ENCODE data around the gene LRTM2.

LRTM2 gene

GRCh38 chr12:1838205-1838993, 18.0 kb downstream of the LRTM2 start:
- Histone ChIP-seq H3K36me3 (no peaks in the 10 kb centered on the region), H3K4me1 (no peaks in the 10 kb centered on the region), H3K27ac (no peak overlapping the region), H3K9me3 (no peaks in the 10 kb centered on the region), H3K4me3 (no peak overlapping the region), H3K27me3 (peaks cover 0 to 40% of the 10 kb centered on the region in 2 donors)
- no peak for DNase-seq
- intact Hi-C loops (cut with DNase I; ENCODE audit: low total_unique reads) = no loop called here
- no peak for TF ChIP-seq CTCF (IDR thresholded peaks at IDR 0.05)

- no peak for TF ChIP-seq CTCF (IDR thresholded peaks at IDR 0.05)
- Histone ChIP-seq H3K27me3 (peaks cover 0 to 34% of the 10 kb centered on the region in 2 donors), H3K27ac (no peak overlapping the region), H3K4me3 (no peak overlapping the region), H3K36me3 (no peaks in the 10 kb centered on the region), H3K9me3 (no peaks in the 10 kb centered on the region), H3K4me1 (no peaks in the 10 kb centered on the region)
- intact Hi-C loops (cut with DNase I; ENCODE audit: low total_unique reads) = no loop called here
- DNase-seq = no peak
Observed at GRCh38 chr12:1838994-1839365, 18.6 kb downstream of the LRTM2 start.

GRCh38 chr12:1839464-1839863, 19.1 kb downstream of the LRTM2 start:
- DNase-seq = no peak
- Histone ChIP-seq H3K36me3 (no peaks in the 10 kb centered on the region), H3K27ac (no peak overlapping the region), H3K4me3 (no peak overlapping the region), H3K4me1 (no peaks in the 10 kb centered on the region), H3K27me3 (peaks cover 0 to 33% of the 10 kb centered on the region in 2 donors), H3K9me3 (no peaks in the 10 kb centered on the region)
- intact Hi-C loops (cut with DNase I; ENCODE audit: low total_unique reads) = no loop called here
- no peak for TF ChIP-seq CTCF (IDR thresholded peaks at IDR 0.05)

- intact Hi-C loops (cut with DNase I; ENCODE audit: low total_unique reads) = no loop called here
Observed at GRCh38 chr12:1839956-1840951, 19.9 kb downstream of the LRTM2 start.

More at GRCh38 chr12:1839956-1840951, 19.9 kb downstream of the LRTM2 start:
- H3K36me3 ChIP-seq = no peaks in the 10 kb centered on the region
- H3K4me3 ChIP-seq = no peak overlapping the region
- peaks cover 0 to 31% of the 10 kb centered on the region in 2 donors for H3K27me3 ChIP-seq
- DNase-seq = no peak
- no peaks in the 10 kb centered on the region for H3K9me3 ChIP-seq
- no peak for TF ChIP-seq CTCF (IDR thresholded peaks at IDR 0.05)
- no peak overlapping the region for H3K27ac ChIP-seq
- no peaks in the 10 kb centered on the region for H3K4me1 ChIP-seq
